IMR-90 (cell line): ENCODE data around the gene DISC1. TPM values are rescaled to one million over a fixed set of nuclear protein-coding genes. Genes with fewer than 3 reads are reported as not detected.

Experiments
- ATAC-seq: fragments of 200-7000 bp; cut with Tn5 transposase; 2 replicates; pipeline ENCODE4 v1.9.1; 2020; ENCODE audit warnings: low read depth, mild to moderate bottlenecking, moderate library complexity
- BruUV-seq: library from RNA; stranded (reverse); fragments of 400-500 nt; replicated peaks from 2 replicates; lab custom pipeline; 2021; lab: Mats Ljungman, UMichigan
- CTCF ChIA-PET: fragments of 300-600 bp; formaldehyde crosslinking; extraction: SDS; loops from one replicate; lab custom pipeline; 2021; ENCODE audit warnings: antibody characterized with exemption; lab: Yijun Ruan, JAX
- POLR2A ChIA-PET: fragments of 300-600 bp; sonication (Branson Sonifier 250); formaldehyde crosslinking; loops from one replicate; lab custom pipeline; 2022; ENCODE audit warnings: antibody characterized with exemption; ENCODE audit not compliant: unreplicated experiment; lab: Charles Lee
- DNase-seq: peaks from one replicate; pipeline ENCODE4 v3.0.0; 2013
- H2AFZ ChIP-seq: replicated peaks from 2 replicates; pipeline ENCODE3; 2013; ENCODE audit warnings: low read length, mild to moderate bottlenecking; ENCODE audit not compliant: poor library complexity
- H2AK5ac ChIP-seq: 2 replicates; pipeline ENCODE4 v1.6.1; 2013; ENCODE audit warnings: low read depth, low read length, inconsistent platforms
- H2AK9ac ChIP-seq: replicated peaks from 2 replicates; pipeline ENCODE3; 2013; ENCODE audit warnings: mild to moderate bottlenecking, low read depth, low read length, moderate library complexity; ENCODE audit not compliant: poor library complexity
- H2BK120ac ChIP-seq: 2 replicates; pipeline ENCODE4 v1.6.1; 2013; ENCODE audit warnings: low read depth, low read length, inconsistent platforms
- H2BK15ac ChIP-seq: 3 replicates; pipeline ENCODE4 v1.6.1; 2013; ENCODE audit warnings: low read depth, low read length, inconsistent platforms
- H2BK20ac ChIP-seq: 2 replicates; pipeline ENCODE4 v1.6.1; 2013; ENCODE audit warnings: low read depth, mild to moderate bottlenecking, inconsistent platforms, low read length, moderate library complexity
- H2BK5ac ChIP-seq: 2 replicates; pipeline ENCODE4 v1.6.1; 2013; ENCODE audit warnings: mild to moderate bottlenecking, low read depth, low read length, inconsistent platforms; ENCODE audit not compliant: poor library complexity, severe bottlenecking
- H3K14ac ChIP-seq: replicated peaks from 2 replicates; pipeline ENCODE4 v1.6.1; 2013; ENCODE audit warnings: low read depth, low read length, inconsistent platforms
- H3K18ac ChIP-seq: 2 replicates; pipeline ENCODE4 v1.6.1; 2013; ENCODE audit warnings: low read depth, low read length, control low read depth
- H3K23ac ChIP-seq: 2 replicates; pipeline ENCODE4 v1.6.1; 2013; ENCODE audit warnings: low read depth, low read length, inconsistent platforms
- H3K27ac ChIP-seq: 2 replicates; pipeline ENCODE4 v1.5.1; 2013; ENCODE audit warnings: mild to moderate bottlenecking, control low read depth, low read length; ENCODE audit not compliant: insufficient read depth
- H3K27me3 ChIP-seq: 2 replicates; pipeline ENCODE4 v1.6.1; 2013; ENCODE audit warnings: low read length; ENCODE audit not compliant: control insufficient read depth, insufficient read depth
- H3K36me3 ChIP-seq: 2 replicates; pipeline ENCODE4 v1.6.1; 2013; ENCODE audit warnings: low read length, mixed read lengths; ENCODE audit not compliant: control insufficient read depth, insufficient read depth
- H3K4ac ChIP-seq: 2 replicates; pipeline ENCODE4 v1.6.1; 2013; ENCODE audit warnings: low read depth, low read length, inconsistent platforms
- H3K4me1 ChIP-seq: 2 replicates; pipeline ENCODE4 v1.6.1; 2013; ENCODE audit warnings: low read length, mixed read lengths; ENCODE audit not compliant: control insufficient read depth, insufficient read depth
- H3K4me2 ChIP-seq: 2 replicates; pipeline ENCODE4 v1.6.1; 2013; ENCODE audit warnings: low read depth, mild to moderate bottlenecking, control low read depth, low read length, moderate library complexity
- H3K4me3 ChIP-seq: 2 replicates; pipeline ENCODE4 v1.5.1; 2013; ENCODE audit warnings: low read depth, mild to moderate bottlenecking, control low read depth, low read length, moderate library complexity; ENCODE audit not compliant: insufficient read depth
- H3K56ac ChIP-seq: 2 replicates; pipeline ENCODE4 v1.6.1; 2013; ENCODE audit warnings: low read length, inconsistent platforms; ENCODE audit not compliant: insufficient read depth; ENCODE audit errors: extremely low read depth
- H3K79me1 ChIP-seq, 2 experiments: 2 replicates each; pipeline ENCODE4 v1.6.1; 2013; ENCODE audit warnings: low read length in 2 of 2, inconsistent platforms in 1 of 2, low read depth in 1 of 2
- H3K9ac ChIP-seq: 2 replicates; pipeline ENCODE4 v1.6.1; 2013; ENCODE audit warnings: low read depth, low read length, control low read depth
- H3K9me1 ChIP-seq: 2 replicates; pipeline ENCODE4 v1.6.1; 2013; ENCODE audit warnings: low read length, inconsistent platforms; ENCODE audit not compliant: insufficient read depth
- H3K9me3 ChIP-seq: 2 replicates; pipeline ENCODE4 v1.6.1; 2013; ENCODE audit warnings: low read length; ENCODE audit not compliant: control insufficient read depth, insufficient read depth
- H4K20me1 ChIP-seq: 2 replicates; pipeline ENCODE4 v1.6.1; 2013; ENCODE audit warnings: low read length, inconsistent platforms; ENCODE audit not compliant: insufficient read depth
- H4K5ac ChIP-seq: 2 replicates; pipeline ENCODE4 v1.6.1; 2013; ENCODE audit warnings: mild to moderate bottlenecking, low read depth, low read length, control low read depth
- H4K8ac ChIP-seq, 2 experiments: 2 replicates each; pipeline ENCODE4 v1.6.1; 2013; ENCODE audit warnings: low read depth in 2 of 2, low read length in 2 of 2, control low read depth in 1 of 2, inconsistent platforms in 1 of 2
- H4K91ac ChIP-seq: 2 replicates; pipeline ENCODE4 v1.6.1; 2013; ENCODE audit warnings: low read depth, low read length, inconsistent platforms; ENCODE audit not compliant: insufficient read depth
- NFE2L2 ChIP-seq: fragments of 150-350 bp; IDR thresholded peaks from 2 replicates; pipeline ENCODE4 v1.6.1; 2016; ENCODE audit warnings: low read depth, mild to moderate bottlenecking, low read length
- WGBS, 2 experiments: methylation state at CpG; one replicate each; pipeline versions ENCODE4 v1.1.5 to v1.1.7; 2013; ENCODE audit warnings: missing lambda C conversion rate in 2 of 2; ENCODE audit not compliant: insufficient read length in 1 of 2; ENCODE audit errors: extremely low coverage in 2 of 2; 5-methylcytosine and 5-hydroxymethylcytosine counted together
- dilution Hi-C: fragments of 300-500 bp; cut with HindIII; formaldehyde crosslinking; loops from one replicate; pipeline ENCODE4 v1.14.3; 2018; ENCODE audit warnings: low sequenced_read_pairs; ENCODE audit not compliant: unreplicated experiment
- in situ Hi-C: fragments of 300-500 bp; cut with MboI; formaldehyde crosslinking; loops from 3 replicates; pipeline ENCODE4 v1.14.3; 2019; ENCODE audit warnings: low sequenced_read_pairs, inconsistent platforms, mixed read lengths
- intact Hi-C: fragments of 100-400 bp; cut with micrococcal nuclease; formaldehyde crosslinking; loops from 2 replicates; pipeline ENCODE4 v1.10.0; 2022
- polyA plus RNA-seq, 3 experiments: library from polyadenylated mRNA; depleted of rRNA; stranded (reverse); fragments of >200 nt; gene quantifications; 2 replicates each; pipeline ENCODE4 v1.2.3, GENCODE V29; 2012; ENCODE audit warnings: low replicate concordance in 1 of 3
- total RNA-seq: library from RNA; depleted of rRNA; stranded (reverse); fragments of >200 nt; gene quantifications from 2 replicates; pipeline ENCODE4 v1.2.3, GENCODE V29; 2012

Gene DISC1
- total and polyA plus RNA-seq, 2 of the 4 experiments (the other 2 are of a cell fraction), result 2.2 to 7.0 TPM

DNA sequence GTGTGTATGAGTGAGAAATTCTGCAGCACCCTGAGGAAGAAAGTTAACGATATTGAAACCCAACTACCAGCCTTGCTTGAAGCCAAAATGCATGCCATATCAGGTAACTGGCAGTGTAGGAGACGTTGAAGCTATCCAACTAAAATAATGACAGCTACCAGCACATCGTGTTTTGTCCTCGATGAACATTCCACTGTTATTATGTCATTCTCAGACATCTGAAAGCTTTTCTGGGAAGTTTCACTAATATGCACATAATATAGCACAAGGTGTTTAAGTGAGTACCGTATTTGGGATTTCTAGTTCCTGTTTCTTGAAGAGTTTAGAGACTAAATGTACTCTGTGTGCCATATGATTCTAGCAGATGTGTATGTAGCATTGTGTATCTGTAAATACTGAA, 173.5 kb downstream of the DISC1 start:
- H3K9me1 ChIP-seq, result no peaks in the 10 kb centered on the region
- H2BK20ac ChIP-seq, result no peak overlapping the region
- no peak overlapping the region for H3K14ac ChIP-seq
- no peaks in the 10 kb centered on the region for H4K20me1 ChIP-seq
- no peak overlapping the region for H2BK15ac ChIP-seq
- no peak overlapping the region for H2AFZ ChIP-seq
- no peaks in the 10 kb centered on the region for H3K9me3 ChIP-seq
- no peak overlapping the region for H2AK5ac ChIP-seq
- H2BK5ac ChIP-seq, result no peak overlapping the region
- ATAC-seq (no peak), DNase-seq (no peak)
- dilution Hi-C loops (no loop called here), in situ Hi-C loops (no loop called here), intact Hi-C loops (no loop called here)
- H4K5ac ChIP-seq, result no peak overlapping the region
- H3K18ac ChIP-seq, result no peak overlapping the region
- H3K4me1 ChIP-seq, result no peaks in the 10 kb centered on the region
- H3K27me3 ChIP-seq, result no peaks in the 10 kb centered on the region
- H3K36me3 ChIP-seq, result no peaks in the 10 kb centered on the region
- no peak overlapping the region for H3K27ac ChIP-seq
- no peak overlapping the region for H3K56ac ChIP-seq
- H2AK9ac ChIP-seq, result no peak overlapping the region
- no peak overlapping the region for H3K4me3 ChIP-seq
- POLR2A ChIA-PET, result no interaction called here
- H2BK120ac ChIP-seq, result no peak overlapping the region
- no peak overlapping the region for H4K91ac ChIP-seq
- WGBS, 2 experiments, result 53% methylated on average over 2 of the region's 5 CpGs; no CpG with 5 or more reads in 1 of the 2 experiments
- H3K79me1 ChIP-seq, result no peaks in the 10 kb centered on the region
- no peak overlapping the region for H3K23ac ChIP-seq
- BruUV-seq, result no TSS peak
- H3K9ac ChIP-seq, result no peak overlapping the region
- CTCF ChIA-PET, result no interaction called here
- H4K8ac ChIP-seq, result no peak overlapping the region
- TF ChIP-seq NFE2L2, result no peak
- H3K4me2 ChIP-seq, result no peak overlapping the region
- no peak overlapping the region for H3K4ac ChIP-seq
